IMR-90 (cell line): ENCODE results near the gene OAS1. TPM values are rescaled to one million over a fixed set of nuclear protein-coding genes. Genes with fewer than 3 reads are reported as not detected.

ENCODE experiments used
- ATAC-seq: fragments of 200-7000 bp; cut with Tn5 transposase; 2 replicates; pipeline ENCODE4 v1.9.1; 2020; ENCODE audit warnings: low read depth, mild to moderate bottlenecking, moderate library complexity
- BruUV-seq: library from RNA; stranded (reverse); fragments of 400-500 nt; replicated peaks from 2 replicates; lab custom pipeline; 2021; lab: Mats Ljungman, UMichigan
- CTCF ChIA-PET: fragments of 300-600 bp; formaldehyde crosslinking; extraction: SDS; loops from one replicate; lab custom pipeline; 2021; ENCODE audit warnings: antibody characterized with exemption; lab: Yijun Ruan, JAX
- POLR2A ChIA-PET: fragments of 300-600 bp; sonication (Branson Sonifier 250); formaldehyde crosslinking; loops from one replicate; lab custom pipeline; 2022; ENCODE audit warnings: antibody characterized with exemption; ENCODE audit not compliant: unreplicated experiment; lab: Charles Lee
- DNase-seq: peaks from one replicate; pipeline ENCODE4 v3.0.0; 2013
- H2AFZ ChIP-seq: replicated peaks from 2 replicates; pipeline ENCODE3; 2013; ENCODE audit warnings: low read length, mild to moderate bottlenecking; ENCODE audit not compliant: poor library complexity
- H2AK5ac ChIP-seq: 2 replicates; pipeline ENCODE4 v1.6.1; 2013; ENCODE audit warnings: low read depth, low read length, inconsistent platforms
- H2AK9ac ChIP-seq: replicated peaks from 2 replicates; pipeline ENCODE3; 2013; ENCODE audit warnings: mild to moderate bottlenecking, low read depth, low read length, moderate library complexity; ENCODE audit not compliant: poor library complexity
- H2BK120ac ChIP-seq: 2 replicates; pipeline ENCODE4 v1.6.1; 2013; ENCODE audit warnings: low read depth, low read length, inconsistent platforms
- H2BK15ac ChIP-seq: 3 replicates; pipeline ENCODE4 v1.6.1; 2013; ENCODE audit warnings: low read depth, low read length, inconsistent platforms
- H2BK20ac ChIP-seq: 2 replicates; pipeline ENCODE4 v1.6.1; 2013; ENCODE audit warnings: low read depth, mild to moderate bottlenecking, inconsistent platforms, low read length, moderate library complexity
- H2BK5ac ChIP-seq: 2 replicates; pipeline ENCODE4 v1.6.1; 2013; ENCODE audit warnings: mild to moderate bottlenecking, low read depth, low read length, inconsistent platforms; ENCODE audit not compliant: poor library complexity, severe bottlenecking
- H3K14ac ChIP-seq: replicated peaks from 2 replicates; pipeline ENCODE4 v1.6.1; 2013; ENCODE audit warnings: low read depth, low read length, inconsistent platforms
- H3K18ac ChIP-seq: 2 replicates; pipeline ENCODE4 v1.6.1; 2013; ENCODE audit warnings: low read depth, low read length, control low read depth
- H3K23ac ChIP-seq: 2 replicates; pipeline ENCODE4 v1.6.1; 2013; ENCODE audit warnings: low read depth, low read length, inconsistent platforms
- H3K27ac ChIP-seq: 2 replicates; pipeline ENCODE4 v1.5.1; 2013; ENCODE audit warnings: mild to moderate bottlenecking, control low read depth, low read length; ENCODE audit not compliant: insufficient read depth
- H3K27me3 ChIP-seq: 2 replicates; pipeline ENCODE4 v1.6.1; 2013; ENCODE audit warnings: low read length; ENCODE audit not compliant: control insufficient read depth, insufficient read depth
- H3K36me3 ChIP-seq: 2 replicates; pipeline ENCODE4 v1.6.1; 2013; ENCODE audit warnings: low read length, mixed read lengths; ENCODE audit not compliant: control insufficient read depth, insufficient read depth
- H3K4ac ChIP-seq: 2 replicates; pipeline ENCODE4 v1.6.1; 2013; ENCODE audit warnings: low read depth, low read length, inconsistent platforms
- H3K4me1 ChIP-seq: 2 replicates; pipeline ENCODE4 v1.6.1; 2013; ENCODE audit warnings: low read length, mixed read lengths; ENCODE audit not compliant: control insufficient read depth, insufficient read depth
- H3K4me2 ChIP-seq: 2 replicates; pipeline ENCODE4 v1.6.1; 2013; ENCODE audit warnings: low read depth, mild to moderate bottlenecking, control low read depth, low read length, moderate library complexity
- H3K4me3 ChIP-seq: 2 replicates; pipeline ENCODE4 v1.5.1; 2013; ENCODE audit warnings: low read depth, mild to moderate bottlenecking, control low read depth, low read length, moderate library complexity; ENCODE audit not compliant: insufficient read depth
- H3K56ac ChIP-seq: 2 replicates; pipeline ENCODE4 v1.6.1; 2013; ENCODE audit warnings: low read length, inconsistent platforms; ENCODE audit not compliant: insufficient read depth; ENCODE audit errors: extremely low read depth
- H3K79me1 ChIP-seq, 2 experiments: 2 replicates each; pipeline ENCODE4 v1.6.1; 2013; ENCODE audit warnings: low read length in 2 of 2, inconsistent platforms in 1 of 2, low read depth in 1 of 2
- H3K9ac ChIP-seq: 2 replicates; pipeline ENCODE4 v1.6.1; 2013; ENCODE audit warnings: low read depth, low read length, control low read depth
- H3K9me1 ChIP-seq: 2 replicates; pipeline ENCODE4 v1.6.1; 2013; ENCODE audit warnings: low read length, inconsistent platforms; ENCODE audit not compliant: insufficient read depth
- H3K9me3 ChIP-seq: 2 replicates; pipeline ENCODE4 v1.6.1; 2013; ENCODE audit warnings: low read length; ENCODE audit not compliant: control insufficient read depth, insufficient read depth
- H4K20me1 ChIP-seq: 2 replicates; pipeline ENCODE4 v1.6.1; 2013; ENCODE audit warnings: low read length, inconsistent platforms; ENCODE audit not compliant: insufficient read depth
- H4K5ac ChIP-seq: 2 replicates; pipeline ENCODE4 v1.6.1; 2013; ENCODE audit warnings: mild to moderate bottlenecking, low read depth, low read length, control low read depth
- H4K8ac ChIP-seq, 2 experiments: 2 replicates each; pipeline ENCODE4 v1.6.1; 2013; ENCODE audit warnings: low read depth in 2 of 2, low read length in 2 of 2, control low read depth in 1 of 2, inconsistent platforms in 1 of 2
- H4K91ac ChIP-seq: 2 replicates; pipeline ENCODE4 v1.6.1; 2013; ENCODE audit warnings: low read depth, low read length, inconsistent platforms; ENCODE audit not compliant: insufficient read depth
- BHLHE40 ChIP-seq: fragments of 150-350 bp; IDR thresholded peaks from 2 replicates; pipeline ENCODE4 v1.6.1; 2016; ENCODE audit warnings: mild to moderate bottlenecking, low read depth, low read length
- CHD1 ChIP-seq: IDR thresholded peaks from 2 replicates; pipeline ENCODE4 v1.6.1; 2012; ENCODE audit warnings: low read depth, low read length, improper control_type of control experiment
- MAFK ChIP-seq: IDR thresholded peaks from 2 replicates; pipeline ENCODE4 v1.6.1; 2012; ENCODE audit warnings: low read depth, low read length, improper control_type of control experiment
- MAZ ChIP-seq: IDR thresholded peaks from 2 replicates; pipeline ENCODE4 v1.6.1; 2012; ENCODE audit warnings: low read depth, mild to moderate bottlenecking, low read length, improper control_type of control experiment, moderate library complexity, borderline replicate concordance
- NFE2L2 ChIP-seq: fragments of 150-350 bp; IDR thresholded peaks from 2 replicates; pipeline ENCODE4 v1.6.1; 2016; ENCODE audit warnings: low read depth, mild to moderate bottlenecking, low read length
- RFX5 ChIP-seq: IDR thresholded peaks from 2 replicates; pipeline ENCODE4 v1.8.0; 2012; ENCODE audit warnings: low read depth, mild to moderate bottlenecking, low read length, moderate library complexity
- SMC3 ChIP-seq: fragments of 150-350 bp; IDR thresholded peaks from 2 replicates; pipeline ENCODE4 v1.6.1; 2016; ENCODE audit warnings: low read depth, mild to moderate bottlenecking, antibody characterized with exemption, low read length, moderate library complexity
- WGBS, 2 experiments: methylation state at CpG; one replicate each; pipeline versions ENCODE4 v1.1.5 to v1.1.7; 2013; ENCODE audit warnings: missing lambda C conversion rate in 2 of 2; ENCODE audit not compliant: insufficient read length in 1 of 2; ENCODE audit errors: extremely low coverage in 2 of 2; 5-methylcytosine and 5-hydroxymethylcytosine counted together
- dilution Hi-C: fragments of 300-500 bp; cut with HindIII; formaldehyde crosslinking; loops from one replicate; pipeline ENCODE4 v1.14.3; 2018; ENCODE audit warnings: low sequenced_read_pairs; ENCODE audit not compliant: unreplicated experiment
- in situ Hi-C: fragments of 300-500 bp; cut with MboI; formaldehyde crosslinking; loops from 3 replicates; pipeline ENCODE4 v1.14.3; 2019; ENCODE audit warnings: low sequenced_read_pairs, inconsistent platforms, mixed read lengths
- intact Hi-C: fragments of 100-400 bp; cut with micrococcal nuclease; formaldehyde crosslinking; loops from 2 replicates; pipeline ENCODE4 v1.10.0; 2022
- polyA plus RNA-seq, 3 experiments: library from polyadenylated mRNA; depleted of rRNA; stranded (reverse); fragments of >200 nt; gene quantifications; 2 replicates each; pipeline ENCODE4 v1.2.3, GENCODE V29; 2012; ENCODE audit warnings: low replicate concordance in 1 of 3
- total RNA-seq: library from RNA; depleted of rRNA; stranded (reverse); fragments of >200 nt; gene quantifications from 2 replicates; pipeline ENCODE4 v1.2.3, GENCODE V29; 2012

Gene OAS1
- total and polyA plus RNA-seq, 2 of the 4 experiments (the other 2 are of a cell fraction) = not detected

GRCh38 chr12:112947314-112947713 is 40.6 kb downstream of the OAS1 start:
- in situ Hi-C loops = no loop called here
- Histone ChIP-seq H3K4me1 (no peaks in the 10 kb centered on the region), H3K23ac (no peak overlapping the region), H3K4ac (no peak overlapping the region), H2BK120ac (no peak overlapping the region), H3K56ac (no peak overlapping the region), H4K5ac (no peak overlapping the region), H3K27ac (no peak overlapping the region), H3K14ac (no peak overlapping the region), H3K79me1 (no peaks in the 10 kb centered on the region), H4K91ac (no peak overlapping the region), H3K27me3 (no peaks in the 10 kb centered on the region), H3K9ac (no peak overlapping the region), H3K18ac (no peak overlapping the region), H3K36me3 (no peaks in the 10 kb centered on the region), H3K9me1 (0 out of 2 replicates have a peak, but pooled peaks cover 3% of the 10 kb centered on the region), H2BK20ac (no peak overlapping the region), H2BK5ac (no peak overlapping the region), H2AK5ac (no peak overlapping the region), H3K9me3 (no peaks in the 10 kb centered on the region), H4K8ac (no peak overlapping the region), H3K4me2 (no peak overlapping the region), H2AK9ac (no peak overlapping the region), H2BK15ac (no peak overlapping the region), H4K20me1 (no peaks in the 10 kb centered on the region), H2AFZ (no peak overlapping the region), H3K4me3 (no peak overlapping the region)
- ATAC-seq = no peak
- intact Hi-C loops = no loop called here
- POLR2A ChIA-PET = no interaction called here
- no peak for TF ChIP-seq SMC3
- no peak for TF ChIP-seq BHLHE40
- no peak for TF ChIP-seq RFX5
- no peak for TF ChIP-seq CHD1
- no peak for TF ChIP-seq MAZ
- TF ChIP-seq MAFK = no peak
- no peak for TF ChIP-seq NFE2L2
- WGBS, 2 experiments = no CpG with 5 or more reads among the region's 1 CpG
- BruUV-seq = no TSS peak
- no peak for DNase-seq
- dilution Hi-C loops = no loop called here
- CTCF ChIA-PET = no interaction called here
